ENCODE measurements around the gene AQP6.

Gene AQP6

DNA sequence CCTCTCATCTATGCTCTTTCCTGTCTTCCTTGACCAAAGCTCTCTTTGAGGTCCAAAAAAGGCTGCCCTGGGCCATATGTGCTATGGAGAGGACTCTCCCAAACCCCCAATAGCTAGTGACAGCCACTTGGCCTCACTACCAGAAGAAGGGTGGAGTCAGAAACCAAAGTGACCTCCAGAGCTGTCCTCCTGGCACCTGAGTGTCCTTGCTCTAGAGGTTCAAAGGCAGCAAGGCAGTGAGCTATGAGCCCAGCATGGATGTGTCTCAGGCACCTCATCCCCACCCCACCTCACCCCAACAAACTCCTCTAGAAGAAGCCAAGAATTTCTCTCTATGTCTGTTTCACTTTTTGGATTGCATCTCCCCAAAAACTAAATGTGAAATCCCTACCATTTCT lies 15.2 kb upstream of the AQP6 start:
- no peak for DNase-seq

DNA sequence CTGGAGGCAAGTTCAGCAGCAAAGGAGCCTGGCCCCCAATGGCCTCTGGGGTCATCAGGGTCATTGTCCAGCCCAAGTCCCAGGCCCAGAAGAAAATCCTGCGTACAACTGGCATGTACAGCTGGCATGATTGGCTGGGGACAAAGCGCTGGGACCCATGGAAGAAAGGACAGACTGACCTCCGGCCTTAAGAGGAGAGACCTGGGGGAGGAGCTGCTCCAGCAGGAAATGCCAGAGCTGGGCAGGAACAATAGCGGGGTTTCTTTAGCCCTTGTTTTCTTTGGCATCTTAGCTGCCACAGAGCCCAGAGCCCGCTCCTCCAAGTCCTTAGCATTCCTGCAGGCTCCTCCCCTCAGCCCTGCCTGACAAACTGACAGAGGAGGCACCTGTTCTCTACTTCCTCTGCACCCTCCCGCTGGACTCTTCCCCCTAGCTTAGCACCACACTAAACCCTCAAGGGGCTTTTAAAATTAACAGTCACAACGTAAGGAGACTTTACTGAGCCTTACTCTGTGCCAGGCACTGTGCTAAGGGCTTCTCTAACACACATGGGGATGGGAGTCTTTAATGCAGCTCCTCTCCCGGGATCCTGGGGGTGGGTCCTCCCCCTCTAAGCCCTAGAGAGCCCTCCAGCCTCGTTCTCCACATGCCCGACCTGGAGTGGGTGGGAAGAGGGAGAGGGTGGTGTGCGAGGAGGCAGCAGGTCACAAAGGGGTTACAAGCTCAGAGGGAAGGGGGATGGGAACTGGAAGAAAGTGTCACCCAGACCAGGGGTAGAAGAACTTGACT lies 12.9 kb upstream of the AQP6 start:
- no peak for DNase-seq

- DNase-seq = no peak
These were observed 12.2 kb upstream of the AQP6 start for GRCh38 chr12:49960474-49961110.

- no peak for DNase-seq
These were observed 11.4 kb upstream of the AQP6 start, which contains the start of gene AQP5 for GRCh38 chr12:49961111-49961922. AQP5 (plus strand) TSS chr12:49961872; CDS start chr12:49962018, 146 bp downstream.

DNA sequence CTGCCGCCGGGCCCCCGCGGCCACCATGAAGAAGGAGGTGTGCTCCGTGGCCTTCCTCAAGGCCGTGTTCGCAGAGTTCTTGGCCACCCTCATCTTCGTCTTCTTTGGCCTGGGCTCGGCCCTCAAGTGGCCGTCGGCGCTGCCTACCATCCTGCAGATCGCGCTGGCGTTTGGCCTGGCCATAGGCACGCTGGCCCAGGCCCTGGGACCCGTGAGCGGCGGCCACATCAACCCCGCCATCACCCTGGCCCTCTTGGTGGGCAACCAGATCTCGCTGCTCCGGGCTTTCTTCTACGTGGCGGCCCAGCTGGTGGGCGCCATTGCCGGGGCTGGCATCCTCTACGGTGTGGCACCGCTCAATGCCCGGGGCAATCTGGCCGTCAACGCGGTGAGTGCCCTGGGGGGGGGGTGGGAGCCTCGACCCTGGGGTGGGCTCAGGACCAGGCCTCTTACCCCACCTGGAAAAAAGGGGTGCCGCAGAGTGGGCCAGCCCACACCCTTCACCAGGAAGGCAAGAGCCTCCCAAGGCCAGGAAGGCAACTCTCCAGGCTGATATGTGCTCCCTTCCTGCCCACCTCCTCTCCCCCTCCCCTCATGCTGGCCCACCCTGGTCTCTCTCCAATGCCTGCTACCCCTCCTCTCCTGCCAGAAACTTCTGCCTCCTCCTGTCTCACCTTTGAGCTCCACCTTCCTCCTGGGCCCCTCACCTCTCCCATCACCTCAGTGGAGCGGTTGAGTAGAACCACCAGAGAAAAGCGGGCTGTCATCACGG lies 10.6 kb upstream of the AQP6 start:
- no peak for DNase-seq

GRCh38 chr12:49962861-49963765 lies 9.6 kb upstream of the AQP6 start:
- no peak for DNase-seq

DNA sequence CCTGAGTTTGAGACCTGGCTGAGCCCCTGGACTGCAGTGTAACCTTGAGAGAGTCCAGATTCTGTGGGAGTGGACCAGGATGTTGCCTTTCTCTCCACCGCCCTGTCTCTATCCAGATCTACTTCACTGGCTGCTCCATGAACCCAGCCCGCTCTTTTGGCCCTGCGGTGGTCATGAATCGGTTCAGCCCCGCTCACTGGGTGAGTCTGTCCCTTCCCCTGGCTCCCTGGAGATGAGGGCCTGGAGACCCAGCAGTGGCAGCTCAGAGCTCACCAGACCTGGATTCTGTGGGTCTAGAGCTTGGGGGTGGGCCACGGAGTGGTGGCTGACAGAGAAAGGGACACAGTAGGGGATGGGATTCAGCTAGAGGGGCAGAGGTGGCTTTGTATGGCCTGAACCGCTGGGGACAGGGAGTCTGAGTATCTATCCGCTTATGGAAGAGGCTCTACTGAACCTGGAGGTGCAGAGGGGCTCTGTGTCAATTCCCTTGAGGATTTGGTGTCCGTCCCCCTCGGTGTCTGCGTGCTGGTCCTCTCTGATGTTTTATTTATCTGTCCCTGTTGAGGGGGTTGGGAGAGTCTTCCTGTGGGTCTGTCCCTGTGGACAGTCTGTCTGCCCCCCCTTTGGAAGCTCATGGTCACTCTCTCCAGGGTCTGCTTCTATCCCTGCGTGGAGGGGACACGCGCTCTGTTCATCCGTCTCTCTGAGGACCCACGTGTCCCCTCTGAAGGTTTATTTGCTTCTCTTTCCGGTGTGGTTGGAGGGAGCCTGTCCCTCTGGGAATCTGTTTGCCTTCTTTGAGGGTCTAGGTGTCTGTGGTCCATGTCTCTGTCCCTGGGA lies 8.6 kb upstream of the AQP6 start:
- DNase-seq = no peak

DNA sequence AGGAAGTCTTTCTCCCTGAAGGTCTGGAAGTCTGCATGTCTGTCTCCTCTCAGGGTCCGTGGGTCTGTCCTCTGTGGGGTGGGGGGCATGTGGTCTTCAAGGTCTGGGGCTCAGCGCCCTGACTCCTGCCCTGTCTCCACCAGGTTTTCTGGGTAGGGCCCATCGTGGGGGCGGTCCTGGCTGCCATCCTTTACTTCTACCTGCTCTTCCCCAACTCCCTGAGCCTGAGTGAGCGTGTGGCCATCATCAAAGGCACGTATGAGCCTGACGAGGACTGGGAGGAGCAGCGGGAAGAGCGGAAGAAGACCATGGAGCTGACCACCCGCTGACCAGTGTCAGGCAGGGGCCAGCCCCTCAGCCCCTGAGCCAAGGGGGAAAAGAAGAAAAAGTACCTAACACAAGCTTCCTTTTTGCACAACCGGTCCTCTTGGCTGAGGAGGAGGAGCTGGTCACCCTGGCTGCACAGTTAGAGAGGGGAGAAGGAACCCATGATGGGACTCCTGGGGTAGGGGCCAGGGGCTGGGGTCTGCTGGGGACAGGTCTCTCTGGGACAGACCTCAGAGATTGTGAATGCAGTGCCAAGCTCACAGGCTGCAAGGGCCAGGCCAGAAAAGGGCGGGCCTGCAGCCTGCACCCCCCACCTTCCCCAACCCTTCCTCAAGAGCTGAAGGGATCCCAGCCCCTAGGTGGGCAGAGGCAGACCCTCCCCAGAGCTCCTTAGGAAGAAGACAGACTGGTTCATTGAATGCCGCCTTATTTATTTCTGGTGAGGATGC lies 7.7 kb upstream of the AQP6 start:
- no peak for DNase-seq

- DNase-seq = no peak
These were observed 6.9 kb upstream of the AQP6 start for GRCh38 chr12:49965836-49966235.

DNA sequence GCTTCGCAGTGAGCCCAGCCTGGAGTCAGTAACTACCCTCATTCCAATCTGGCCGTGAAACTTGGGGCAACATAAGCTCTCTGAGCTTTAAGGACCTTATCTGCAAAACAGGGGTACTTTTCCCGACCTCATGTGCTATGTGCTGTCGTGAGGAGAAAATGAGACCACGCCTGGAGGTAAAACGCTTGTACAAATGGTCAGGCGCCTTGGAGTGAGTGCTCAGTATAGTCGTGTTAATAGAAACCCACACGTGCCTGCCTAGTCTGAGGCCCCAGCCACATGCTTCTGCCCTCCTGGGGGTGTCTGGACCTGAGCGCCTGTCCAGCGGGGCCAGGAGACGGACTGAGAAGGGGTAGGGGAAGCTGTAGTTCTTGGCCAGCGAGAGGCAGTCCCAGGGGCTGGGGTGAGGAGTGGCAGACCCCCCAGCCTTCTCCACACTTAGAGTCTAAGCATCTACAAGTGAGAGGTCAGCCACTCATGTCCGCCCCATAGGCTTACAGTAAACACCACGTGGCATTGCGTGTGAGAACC lies 6.2 kb upstream of the AQP6 start:
- DNase-seq = no peak

DNA sequence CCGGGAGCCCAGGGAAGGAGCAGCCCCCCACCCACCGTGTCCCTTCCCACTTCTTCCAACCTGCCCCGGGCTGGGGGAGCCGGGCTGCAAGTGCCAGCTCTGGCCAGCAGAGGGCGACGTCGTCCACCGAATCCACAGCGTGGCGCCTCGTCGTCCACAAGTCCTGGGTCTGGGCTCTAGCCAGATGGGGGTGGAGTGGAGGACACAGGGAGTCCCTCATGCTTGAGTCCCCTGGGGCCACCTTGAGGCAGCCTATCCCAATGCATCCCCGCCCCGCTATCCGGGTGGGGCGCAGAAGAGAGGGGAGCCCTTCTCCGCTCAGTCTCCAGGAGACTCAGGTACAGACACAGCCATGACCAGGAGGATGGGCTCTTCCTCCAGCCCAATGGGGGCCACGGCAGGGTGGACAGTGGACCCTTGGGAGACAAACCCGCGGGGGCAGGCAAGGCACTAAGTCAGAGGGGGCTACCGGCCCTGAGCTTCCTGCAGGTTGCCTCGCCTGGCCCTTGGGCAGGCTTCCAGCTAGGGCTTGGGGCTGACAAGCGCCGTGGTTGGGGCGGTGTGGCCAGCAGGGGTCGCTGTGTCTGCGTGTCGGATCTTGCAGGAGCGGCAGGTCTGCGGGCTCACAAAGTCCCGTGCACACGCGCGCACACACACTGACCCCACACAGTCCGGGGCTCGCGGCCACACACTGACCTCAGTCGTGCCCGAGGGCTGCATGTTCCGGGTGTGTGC lies 5.5 kb upstream of the AQP6 start:
- DNase-seq = peak; percentile 91

GRCh38 chr12:49967777-49968250 lies 4.9 kb upstream of the AQP6 start:
- DNase-seq = no peak

GRCh38 chr12:49968471-49968870 lies 4.3 kb upstream of the AQP6 start:
- DNase-seq = no peak

- no peak for DNase-seq
These were observed 3.7 kb upstream of the AQP6 start for GRCh38 chr12:49969027-49969426.

DNA sequence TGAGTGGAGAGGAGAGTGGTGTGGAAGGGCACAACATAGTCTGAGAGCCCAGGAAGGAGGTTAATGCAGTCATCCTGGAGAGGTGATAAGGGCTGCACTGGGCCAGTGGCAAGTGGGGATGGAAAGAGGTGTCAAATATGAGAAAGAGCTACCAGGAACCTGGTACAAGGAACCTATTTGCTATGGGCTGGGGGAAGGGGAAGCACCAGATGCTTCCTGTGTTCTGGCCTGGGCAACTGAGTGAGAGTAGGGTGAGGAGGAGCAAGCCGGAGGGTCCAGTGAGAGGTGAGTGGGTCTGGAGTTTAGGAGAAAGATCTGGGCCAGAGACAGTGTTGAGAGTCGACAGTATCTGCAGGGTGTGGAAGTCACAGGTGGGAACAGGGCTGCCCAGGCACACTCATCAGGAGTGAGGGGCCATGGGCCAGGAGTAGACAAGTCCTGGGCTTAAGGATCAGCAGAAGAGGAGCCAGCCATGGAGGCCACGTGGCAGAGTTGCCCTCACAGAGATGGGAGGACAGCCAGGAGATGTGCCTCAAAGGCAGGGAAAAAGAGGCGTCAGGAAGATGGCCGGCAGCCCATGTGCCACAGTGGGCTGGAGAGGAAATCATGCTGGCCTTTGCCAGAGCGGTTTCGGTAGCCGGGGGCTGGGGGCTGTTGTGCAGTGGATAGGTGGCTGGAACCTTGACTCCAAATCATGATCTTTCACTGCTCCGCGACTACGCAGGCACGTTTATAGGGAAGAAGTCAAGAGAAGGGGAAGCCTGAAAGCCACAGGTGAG lies 2.9 kb upstream of the AQP6 start:
- DNase-seq = no peak

DNA sequence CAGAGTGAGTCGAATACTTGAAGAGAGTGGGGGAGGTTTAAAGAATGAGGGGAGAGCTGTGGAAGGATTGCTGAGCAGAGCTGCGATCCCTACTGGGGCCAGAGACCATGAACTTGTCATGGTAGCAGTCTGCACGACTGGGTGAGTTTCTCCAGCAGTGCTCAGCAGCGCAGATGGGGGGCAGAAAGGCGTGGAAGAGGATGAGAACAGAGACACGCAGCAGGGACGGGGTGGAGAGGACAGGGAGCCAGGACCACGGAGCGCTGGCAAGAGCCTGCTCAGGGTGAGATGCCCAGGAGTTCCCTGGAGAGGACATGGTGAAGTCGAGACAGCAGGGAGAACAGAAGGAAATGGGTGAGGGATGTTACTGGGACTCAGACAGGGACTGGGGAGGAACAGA lies 2.1 kb upstream of the AQP6 start:
- DNase-seq = no peak

GRCh38 chr12:49971141-49971540 lies 1.6 kb upstream of the AQP6 start:
- no peak for DNase-seq

DNA sequence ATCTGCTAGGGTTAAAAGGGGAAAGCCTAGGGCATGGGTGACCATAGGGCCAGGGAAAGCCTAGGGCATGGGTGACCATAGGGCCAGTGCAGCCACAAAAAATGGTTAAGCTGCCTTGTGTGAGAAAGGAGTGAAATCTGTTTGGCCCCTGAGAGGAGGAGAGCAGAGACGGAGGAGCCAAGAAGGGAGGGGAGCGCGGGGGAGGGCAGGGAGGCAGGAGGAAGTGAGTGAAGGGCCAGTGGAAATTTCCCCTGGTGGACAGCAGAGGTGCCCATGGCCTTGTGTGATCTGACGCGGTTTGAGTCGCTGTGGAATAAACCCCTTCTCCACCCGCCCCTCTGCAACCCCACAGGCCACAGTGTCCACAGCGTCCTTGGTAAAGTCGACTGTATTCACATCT lies 618 bp upstream of the AQP6 start:
- DNase-seq = no peak

Measured in activated T-cell treated with anti-CD3 and anti-CD28 coated beads for 4 hours (primary cell).